Dedifferentiated amniotic fluid mesenchymal stem cell (primary cell): ENCODE measurements around the gene BAHCC1.

Experiments
- DNase-seq: peaks from one replicate; pipeline ENCODE4 v3.0.0-alpha.2; 2016; ENCODE audit errors: extremely low spot score

Gene BAHCC1

GRCh38 chr17:81480140-81481072, 85.1 kb downstream of the BAHCC1 start:
- DNase-seq = no peak

- DNase-seq = peak; percentile 34
Observed at GRCh38 chr17:81481073-81481799, 86.0 kb downstream of the BAHCC1 start.

GRCh38 chr17:81481815-81482505, 86.7 kb downstream of the BAHCC1 start:
- DNase-seq = no peak

- DNase-seq = no peak
Observed at GRCh38 chr17:81482673-81483072, 87.4 kb downstream of the BAHCC1 start.

- no peak for DNase-seq
Observed at GRCh38 chr17:81483085-81483861, 88.0 kb downstream of the BAHCC1 start.

- DNase-seq = no peak
Observed at GRCh38 chr17:81483862-81484194, 88.6 kb downstream of the BAHCC1 start.

- DNase-seq = peak; percentile 39
Observed at GRCh38 chr17:81484195-81484979, 89.1 kb downstream of the BAHCC1 start.

GRCh38 chr17:81486199-81486810, 91.0 kb downstream of the BAHCC1 start:
- DNase-seq = no peak

GRCh38 chr17:81487089-81487486, 91.8 kb downstream of the BAHCC1 start:
- DNase-seq = no peak

GRCh38 chr17:81487487-81488275, 92.4 kb downstream of the BAHCC1 start:
- DNase-seq = peak; percentile 46

- DNase-seq = no peak
Observed at GRCh38 chr17:81488276-81488860, 93.1 kb downstream of the BAHCC1 start.

- no peak for DNase-seq
Observed at GRCh38 chr17:81489012-81489997, 94.0 kb downstream of the BAHCC1 start.

- DNase-seq = no peak
Observed at GRCh38 chr17:81489998-81490992, 95.0 kb downstream of the BAHCC1 start.

GRCh38 chr17:81491181-81491581, 95.9 kb downstream of the BAHCC1 start:
- no peak for DNase-seq

GRCh38 chr17:81491761-81492160, 96.5 kb downstream of the BAHCC1 start:
- no peak for DNase-seq

- DNase-seq = no peak
Observed at GRCh38 chr17:81492202-81492601, 96.9 kb downstream of the BAHCC1 start.

- no peak for DNase-seq
Observed at GRCh38 chr17:81492706-81493105, 97.4 kb downstream of the BAHCC1 start.
